Thyroid gland (tissue), 4 donors: ENCODE results near the gene FOXP1.

ENCODE experiments used
- POLR2A ChIP-seq, 2 donors: fragments of 450-650 bp; IDR thresholded peaks; one replicate each; pipeline ENCODE4 v1.6.1; 2017; ENCODE audit warnings: antibody characterized with exemption in 2 of 2, mild to moderate bottlenecking in 2 of 2, moderate library complexity in 1 of 2
- TF ChIP-seq, protein P1 (sequence below), 6 experiments: fragments of 200-600 bp in 3 of 6; fragments of 450-650 bp in 3 of 6; sonication (generic) in 3 of 6; IDR thresholded peaks; one replicate each; pipeline ENCODE4 v1.5.1; 2016 to 2019; ENCODE audit warnings: antibody characterized with exemption in 6 of 6, mild to moderate bottlenecking in 2 of 6, inconsistent platforms in 1 of 6, moderate library complexity in 1 of 6

DNA sequence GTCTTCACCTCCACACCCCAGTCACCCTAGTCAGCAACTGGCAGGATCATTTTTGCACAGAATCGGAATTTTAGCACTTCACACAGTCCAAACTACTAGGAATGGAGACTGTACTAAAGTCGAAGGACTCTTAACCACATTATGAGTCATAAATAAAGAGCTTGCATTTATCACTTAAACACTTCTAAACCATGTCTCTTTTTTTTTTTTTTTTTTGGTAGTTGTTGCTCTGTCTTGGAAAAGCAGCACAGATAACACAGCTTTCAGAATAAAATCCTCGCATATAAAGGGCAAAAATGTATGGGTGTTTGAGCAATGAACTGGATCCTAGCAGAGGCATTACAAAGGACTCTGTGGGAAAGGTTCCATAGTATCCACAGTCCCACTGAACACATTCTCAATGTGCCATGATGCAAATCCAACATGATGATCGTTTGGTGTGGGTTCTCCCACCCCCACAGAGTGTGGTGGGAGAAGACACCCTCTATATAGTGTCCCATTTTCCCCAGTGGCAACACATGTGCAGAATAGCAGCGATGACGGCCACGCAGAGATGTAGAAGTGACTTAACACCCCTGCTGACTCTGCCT lies 47.1 kb downstream of the FOXP1 start:
- TF ChIP-seq, protein P1, sequence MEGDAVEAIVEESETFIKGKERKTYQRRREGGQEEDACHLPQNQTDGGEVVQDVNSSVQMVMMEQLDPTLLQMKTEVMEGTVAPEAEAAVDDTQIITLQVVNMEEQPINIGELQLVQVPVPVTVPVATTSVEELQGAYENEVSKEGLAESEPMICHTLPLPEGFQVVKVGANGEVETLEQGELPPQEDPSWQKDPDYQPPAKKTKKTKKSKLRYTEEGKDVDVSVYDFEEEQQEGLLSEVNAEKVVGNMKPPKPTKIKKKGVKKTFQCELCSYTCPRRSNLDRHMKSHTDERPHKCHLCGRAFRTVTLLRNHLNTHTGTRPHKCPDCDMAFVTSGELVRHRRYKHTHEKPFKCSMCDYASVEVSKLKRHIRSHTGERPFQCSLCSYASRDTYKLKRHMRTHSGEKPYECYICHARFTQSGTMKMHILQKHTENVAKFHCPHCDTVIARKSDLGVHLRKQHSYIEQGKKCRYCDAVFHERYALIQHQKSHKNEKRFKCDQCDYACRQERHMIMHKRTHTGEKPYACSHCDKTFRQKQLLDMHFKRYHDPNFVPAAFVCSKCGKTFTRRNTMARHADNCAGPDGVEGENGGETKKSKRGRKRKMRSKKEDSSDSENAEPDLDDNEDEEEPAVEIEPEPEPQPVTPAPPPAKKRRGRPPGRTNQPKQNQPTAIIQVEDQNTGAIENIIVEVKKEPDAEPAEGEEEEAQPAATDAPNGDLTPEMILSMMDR (IDR thresholded peaks at IDR 0.05) = no peak
- no peak for TF ChIP-seq POLR2A (IDR thresholded peaks at IDR 0.05)
